K562 (cell line): Measurements from ENCODE around the gene USP10. TPM values are rescaled to one million over a fixed set of nuclear protein-coding genes. Genes with fewer than 3 reads are reported as not detected.

Source experiments
- CREM ChIP-seq: IDR thresholded peaks from 2 replicates; pipeline ENCODE4 v1.6.1; 2014; ENCODE audit warnings: antibody characterized with exemption, low read depth
- CTCF ChIP-seq, 3 experiments: IDR thresholded peaks in 2 of 3; conservative IDR thresholded peaks in 1 of 3; 2 replicates each; pipeline ENCODE4 v1.5.1; 2011 to 2012; ENCODE audit warnings: low read length in 3 of 3, mild to moderate bottlenecking in 3 of 3, control low read depth in 2 of 3, improper control_type of control experiment in 1 of 3, inconsistent platforms in 1 of 3, low read depth in 1 of 3, mixed read lengths in 1 of 3, moderate library complexity in 1 of 3; ENCODE audit not compliant: insufficient read depth in 2 of 3
- DLX4 ChIP-seq: fragments of 250-450 bp; sonication (Bioruptor Pico); IDR thresholded peaks from 2 replicates; pipeline ENCODE4 v1.6.1; 2021; ENCODE audit warnings: mild to moderate bottlenecking
- E2F8 ChIP-seq: fragments of 450-650 bp; IDR thresholded peaks from 2 replicates; pipeline ENCODE4 v1.7.1; 2018; ENCODE audit warnings: mild to moderate bottlenecking, low read depth; ENCODE audit not compliant: partially characterized antibody
- IRF1 ChIP-seq: sonication (generic); formaldehyde crosslinking; IDR thresholded peaks from 2 replicates; pipeline ENCODE4 v1.8.0; 2022; ENCODE audit warnings: missing genetic modification reagents, mild to moderate bottlenecking, borderline replicate concordance
- LCOR ChIP-seq: sonication (generic); formaldehyde crosslinking; IDR thresholded peaks from 2 replicates; pipeline ENCODE4 v1.8.0; 2022; ENCODE audit warnings: mild to moderate bottlenecking, missing genetic modification reagents
- NKRF ChIP-seq: fragments of 450-650 bp; IDR thresholded peaks from 2 replicates; pipeline ENCODE4 v1.6.1; 2016; ENCODE audit warnings: borderline replicate concordance
- PYGO2 ChIP-seq: fragments of 450-650 bp; IDR thresholded peaks from 2 replicates; pipeline ENCODE4 v1.6.1; 2016; ENCODE audit warnings: mild to moderate bottlenecking, missing genetic modification characterization, moderate library complexity, missing compliant biosample characterization
- RAD21 ChIP-seq, 2 experiments: fragments of 250-450 bp in 1 of 2; fragments of 450-650 bp in 1 of 2; sonication (Bioruptor Pico) in 1 of 2; formaldehyde crosslinking in 1 of 2; IDR thresholded peaks in 1 of 2; conservative IDR thresholded peaks in 1 of 2; 2 replicates each; pipeline versions ENCODE4 v1.4.0 to v1.8.0; 2020 to 2022; ENCODE audit warnings: mild to moderate bottlenecking in 2 of 2, moderate library complexity in 1 of 2
- SIRT6 ChIP-seq: IDR thresholded peaks from one replicate; pipeline ENCODE4 v1.6.1; 2012; ENCODE audit warnings: low read depth, mild to moderate bottlenecking, control low read depth, inconsistent platforms, low read length, moderate library complexity
- SMAD4 ChIP-seq: fragments of 250-450 bp; sonication (Bioruptor Pico); conservative IDR thresholded peaks from 2 replicates; pipeline ENCODE4 v1.8.0; 2021; ENCODE audit warnings: inconsistent platforms, mild to moderate bottlenecking, moderate library complexity
- STAT5A ChIP-seq: IDR thresholded peaks from 2 replicates; pipeline ENCODE4 v1.6.1; 2012; ENCODE audit warnings: low read length, inconsistent platforms, borderline replicate concordance
- XRCC4 ChIP-seq: IDR thresholded peaks from one replicate; pipeline ENCODE4 v1.6.1; 2011; ENCODE audit not compliant: insufficient read depth, insufficient read length; ENCODE audit errors: extremely low read depth
- ZFP36 ChIP-seq: fragments of 150-350 bp; IDR thresholded peaks from 2 replicates; pipeline ENCODE4 v1.6.1; 2018; ENCODE audit warnings: low read length, low read depth; ENCODE audit not compliant: partially characterized antibody
- ZNF41 ChIP-seq: fragments of 250-450 bp; sonication (Bioruptor Pico); conservative IDR thresholded peaks from 2 replicates; pipeline ENCODE4 v1.4.0; 2020; ENCODE audit warnings: mild to moderate bottlenecking
- ZNF583 ChIP-seq: fragments of 250-450 bp; sonication (Bioruptor Pico); IDR thresholded peaks from 2 replicates; pipeline ENCODE4 v1.4.0; 2020
- ZNF764 ChIP-seq: fragments of 250-450 bp; sonication (Bioruptor Pico); IDR thresholded peaks from 2 replicates; pipeline ENCODE4 v1.4.0; 2020; ENCODE audit warnings: low read depth, mild to moderate bottlenecking, moderate library complexity
- ZNF79 ChIP-seq: fragments of 250-450 bp; sonication (Bioruptor Pico); IDR thresholded peaks from 2 replicates; pipeline ENCODE4 v1.4.0; 2020; ENCODE audit warnings: low read depth, mild to moderate bottlenecking, moderate library complexity
- polyA plus RNA-seq, 8 experiments: library from polyadenylated mRNA; depleted of rRNA in 4 of 8; stranded (reverse) in 5 of 8; unstranded in 3 of 8; fragments of >200 nt; fragmentation: Nextera tagmentation in 2 of 8; fragmentation: Illumina TruSeq in 1 of 8; extraction: Ambion mirVana in 2 of 8; extraction: Trizol in 1 of 8; gene quantifications; 2 replicates each; pipeline versions ENCODE4 v1.2.1 to v1.2.3, GENCODE V29; 2011 to 2014; ENCODE audit warnings: inconsistent platforms in 1 of 8, missing spikeins in 1 of 8
- total RNA-seq, 7 experiments: library from RNA; depleted of rRNA in 6 of 7; stranded (reverse); fragments of >200 nt in 6 of 7; fragmentation: Illumina TruSeq in 2 of 7; extraction: Trizol in 2 of 7; gene quantifications; 2 replicates each; pipeline versions ENCODE4 v1.2.1 to v1.2.3, GENCODE V29; 2011 to 2021; ENCODE audit warnings: low replicate concordance in 1 of 7

USP10 gene
- total and polyA plus RNA-seq, 9 of the 15 experiments (the other 6 are each of a cell fraction or from before 2014, with no cell fraction given), result 61.7 to 197 (median 116) TPM

- no peak for TF ChIP-seq IRF1 (CRISPR knock-in tag)
- TF ChIP-seq ZNF41 (CRISPR knock-in tag), result no peak
- no peak for TF ChIP-seq SIRT6
- TF ChIP-seq STAT5A, result peak; percentile 6; the same call in 1 of the 2 replicates
- TF ChIP-seq ZNF583 (CRISPR knock-in tag), result no peak
- no peak for TF ChIP-seq ZFP36
- peak; percentile 94 to 99 (median 98) for TF ChIP-seq CTCF (IDR thresholded peaks at IDR 0.05 in 2 of 3, conservative IDR thresholded peaks at IDR 0.05 in 1 of 3; ENCODE audit: insufficient read depth in 2 of 3, low read depth in 1 of 3, low read length in 3 of 3)
- no peak for TF ChIP-seq PYGO2 (tag)
- peak; percentile 41; the same call in 1 of the 2 replicates for TF ChIP-seq SMAD4 (CRISPR knock-in tag)
- TF ChIP-seq E2F8, result no peak
- TF ChIP-seq RAD21 (CRISPR knock-in tag; conservative IDR thresholded peaks at IDR 0.05 in 1 of 2, IDR thresholded peaks at IDR 0.05 in 1 of 2), result peak in 1 of 2 experiments; percentile 92; a peak in 2 of 4 replicates
- TF ChIP-seq LCOR (CRISPR knock-in tag), result peak; percentile 67
- TF ChIP-seq ZNF79 (CRISPR knock-in tag), result no peak
- no peak for TF ChIP-seq XRCC4
- TF ChIP-seq DLX4 (CRISPR knock-in tag), result no peak
- TF ChIP-seq ZNF764 (CRISPR knock-in tag), result no peak
- no peak for TF ChIP-seq NKRF
- TF ChIP-seq CREM, result peak; percentile 52; the same call in 1 of the 2 replicates
Observed at GRCh38 chr16:84726079-84726668, 26.4 kb downstream of the USP10 start (continued).
